MCF 10A (cell line): ENCODE results near the gene KCNC4. TPM values are rescaled to one million over a fixed set of nuclear protein-coding genes. Genes with fewer than 3 reads are reported as not detected.

ENCODE experiments used
- BruUV-seq: library from RNA; stranded (reverse); fragments of 400-500 nt; replicated peaks from 2 replicates; lab custom pipeline; 2021; lab: Mats Ljungman, UMichigan
- CTCF ChIA-PET: fragments of 300-600 bp; sonication (Branson Sonifier 250); formaldehyde crosslinking; extraction: SDS; loops from one replicate; lab custom pipeline; 2021; ENCODE audit warnings: antibody characterized with exemption, inconsistent platforms; lab: Yijun Ruan, JAX
- POLR2A ChIA-PET: fragments of 300-600, 350-650 bp; sonication (Branson Sonifier 250); formaldehyde crosslinking; extraction: SDS; loops from one replicate; lab custom pipeline; 2020; ENCODE audit warnings: antibody characterized with exemption, inconsistent platforms; lab: Yijun Ruan, JAX
- DNase-seq: peaks from one replicate; pipeline ENCODE4 v3.0.0-alpha.2; 2018; ENCODE audit not compliant: unreplicated experiment
- H3K27ac Mint-ChIP-seq: one replicate; pipeline ENCODE4 v1.8.0; 2022; ENCODE audit warnings: mild to moderate bottlenecking, low read depth, mixed read lengths; ENCODE audit not compliant: unreplicated experiment
- H3K27me3 Mint-ChIP-seq: one replicate; pipeline ENCODE4 v1.8.0; 2022; ENCODE audit warnings: mixed read lengths; ENCODE audit not compliant: insufficient read depth, unreplicated experiment
- H3K36me3 Mint-ChIP-seq: one replicate; pipeline ENCODE4 v1.8.0; 2022; ENCODE audit warnings: mild to moderate bottlenecking, moderate library complexity, mixed read lengths; ENCODE audit not compliant: insufficient read depth, unreplicated experiment
- H3K4me1 Mint-ChIP-seq: one replicate; pipeline ENCODE4 v1.8.0; 2022; ENCODE audit warnings: mixed read lengths; ENCODE audit not compliant: insufficient read depth, unreplicated experiment
- H3K4me3 Mint-ChIP-seq: one replicate; pipeline ENCODE4 v1.8.0; 2022; ENCODE audit warnings: mild to moderate bottlenecking, moderate library complexity, mixed read lengths; ENCODE audit not compliant: unreplicated experiment
- H3K9me3 Mint-ChIP-seq: one replicate; pipeline ENCODE4 v1.8.0; 2022; ENCODE audit warnings: mixed read lengths; ENCODE audit not compliant: unreplicated experiment
- CTCF ChIP-seq: fragments of 200-600 bp; IDR thresholded peaks from one replicate; pipeline ENCODE4 v1.8.0; 2022; ENCODE audit warnings: antibody characterized with exemption, mild to moderate bottlenecking; ENCODE audit not compliant: unreplicated experiment
- intact Hi-C: fragments of 100-400 bp; cut with micrococcal nuclease; formaldehyde crosslinking; loops from 2 replicates; pipeline ENCODE4 v1.14.1; 2022
- total RNA-seq: library from RNA; stranded (reverse); gene quantifications from 2 replicates; pipeline ENCODE4 v1.2.3, GENCODE V29; 2022

Gene KCNC4
- total RNA-seq, 1 experiment from 2014 or later: 1.3 TPM

DNA sequence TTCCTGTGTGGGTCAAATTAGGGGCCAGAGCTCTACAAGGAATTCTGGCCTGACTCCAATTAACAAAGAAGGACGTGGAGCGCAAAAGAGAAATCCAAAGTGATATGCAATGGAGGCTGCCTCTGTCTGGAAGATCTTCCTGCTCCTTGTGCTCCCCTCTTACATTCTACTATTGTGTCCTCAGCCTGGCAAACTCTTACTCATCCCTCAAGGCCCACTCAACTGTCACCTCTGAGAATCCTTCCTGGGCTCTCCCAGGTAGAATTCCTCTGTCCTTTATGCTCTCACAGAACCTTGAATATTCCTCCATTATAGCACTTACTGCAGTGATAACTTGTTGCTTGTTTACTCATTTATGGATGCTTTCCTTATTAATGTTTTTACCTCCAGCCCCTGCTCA, 31.4 kb downstream of the KCNC4 start:
- intact Hi-C loops: no loop called here
- ChIA-PET POLR2A (interaction anchor here (1.2 kb wide), 1 partner anchor 25 kb away, joined by 3 read pairs; no protein-coding TSS in a partner anchor), CTCF (interaction anchor here (0.6 to 4.4 kb wide), 3 partner anchors 22 to 33 kb away, joined by 3 to 22 read pairs (median 6); no protein-coding TSS in a partner anchor)
- no peak overlapping the region for H3K27ac Mint-ChIP-seq
- no TSS peak for BruUV-seq
- TF ChIP-seq CTCF: no peak
- H3K9me3 Mint-ChIP-seq: no peaks in the 10 kb centered on the region
- no peak overlapping the region for H3K4me3 Mint-ChIP-seq
- no peaks in the 10 kb centered on the region for H3K4me1 Mint-ChIP-seq
- H3K36me3 Mint-ChIP-seq: no peaks in the 10 kb centered on the region
- no peaks in the 10 kb centered on the region for H3K27me3 Mint-ChIP-seq
- no peak for DNase-seq

DNA sequence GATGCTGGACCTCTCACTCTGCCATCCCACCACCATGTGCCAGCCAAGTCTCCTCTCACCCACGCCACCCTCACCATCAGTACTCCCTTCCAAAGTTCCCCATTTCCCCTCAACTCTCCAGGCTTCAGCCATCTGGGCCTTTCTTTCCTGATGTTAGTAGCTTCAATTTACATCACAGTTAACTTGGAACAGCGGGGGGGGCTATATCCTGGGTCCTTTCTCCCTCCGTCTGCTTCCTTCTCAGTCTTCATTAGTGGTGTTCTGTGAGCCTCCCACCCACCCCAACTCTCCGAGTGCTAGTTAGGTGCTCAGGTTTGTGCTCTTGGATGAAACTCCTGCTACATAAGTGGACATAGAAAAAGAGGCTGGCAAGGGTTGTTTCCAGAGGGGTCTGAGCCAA, 31.9 kb downstream of the KCNC4 start:
- Mint-ChIP-seq H3K36me3 (no peaks in the 10 kb centered on the region), H3K4me3 (no peak overlapping the region), H3K27ac (no peak overlapping the region), H3K9me3 (no peaks in the 10 kb centered on the region), H3K27me3 (no peaks in the 10 kb centered on the region), H3K4me1 (no peaks in the 10 kb centered on the region)
- POLR2A ChIA-PET: interaction anchor here (1.2 kb wide), 1 partner anchor 24 kb away, joined by 3 read pairs; no protein-coding TSS in a partner anchor
- intact Hi-C loops: no loop called here
- TF ChIP-seq CTCF: no peak
- no TSS peak for BruUV-seq
- DNase-seq: no peak
- CTCF ChIA-PET: interaction anchor here (4.4 kb wide), 1 partner anchor 34 kb away, joined by 22 read pairs; no protein-coding TSS in a partner anchor

DNA sequence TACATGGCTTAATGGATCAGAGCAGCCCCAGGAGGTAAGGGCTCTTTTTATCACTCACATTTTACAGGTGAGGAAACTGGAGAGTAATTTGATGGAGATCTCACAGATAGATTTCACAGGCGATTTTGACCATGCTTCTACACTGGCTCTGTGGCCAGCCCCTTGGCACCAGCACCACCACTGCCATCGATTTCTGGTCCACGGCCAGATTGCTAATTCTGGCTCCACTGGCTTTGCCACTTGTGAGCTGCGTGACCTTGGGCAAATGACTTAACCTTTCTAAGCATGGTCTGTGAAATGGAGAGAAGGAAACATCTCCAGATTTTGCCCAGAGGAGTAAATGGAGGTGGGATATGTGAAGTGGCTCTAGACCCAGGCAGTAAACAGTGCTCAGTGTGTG, 32.6 kb downstream of the KCNC4 start:
- intact Hi-C loops: no loop called here
- H3K9me3 Mint-ChIP-seq: no peaks in the 10 kb centered on the region
- H3K4me1 Mint-ChIP-seq: no peaks in the 10 kb centered on the region
- no peak for DNase-seq
- H3K36me3 Mint-ChIP-seq: no peaks in the 10 kb centered on the region
- ChIA-PET POLR2A (no interaction called here), CTCF (no interaction called here)
- no peaks in the 10 kb centered on the region for H3K27me3 Mint-ChIP-seq
- no peak for TF ChIP-seq CTCF
- H3K27ac Mint-ChIP-seq: no peak overlapping the region
- no TSS peak for BruUV-seq
- H3K4me3 Mint-ChIP-seq: no peak overlapping the region

GRCh38 chr1:110243146-110243545, 33.0 kb downstream of the KCNC4 start:
- no peaks in the 10 kb centered on the region for H3K9me3 Mint-ChIP-seq
- H3K4me3 Mint-ChIP-seq: no peak overlapping the region
- intact Hi-C loops: no loop called here
- no peaks in the 10 kb centered on the region for H3K27me3 Mint-ChIP-seq
- ChIA-PET POLR2A (no interaction called here), CTCF (no interaction called here)
- H3K27ac Mint-ChIP-seq: peak overlapping the region; percentile 28
- no peak for DNase-seq
- no peaks in the 10 kb centered on the region for H3K36me3 Mint-ChIP-seq
- no peaks in the 10 kb centered on the region for H3K4me1 Mint-ChIP-seq
- TF ChIP-seq CTCF: no peak
- no TSS peak for BruUV-seq
